Trophoblast cell (in vitro differentiated cells and primary cell): ENCODE results near the gene AIFM2.
"Not testable (repeated sequence)": the region's sequence is repeated elsewhere in the genome, so short reads cannot be mapped to it uniquely, and the experiment has no call there.

ENCODE experiments used
- DNase-seq, 2 donors: peaks; one replicate each; pipeline ENCODE4 v3.0.0-alpha.2; 2016
- H2AFZ ChIP-seq: 2 replicates; pipeline ENCODE4 v1.6.1; 2013; ENCODE audit warnings: low read length, moderate library complexity, mild to moderate bottlenecking; ENCODE audit not compliant: insufficient read depth, poor library complexity
- H2AK5ac ChIP-seq: 2 replicates; pipeline ENCODE4 v1.6.1; 2013; ENCODE audit warnings: mild to moderate bottlenecking, low read length
- H2BK120ac ChIP-seq: 2 replicates; pipeline ENCODE4 v1.6.1; 2013; ENCODE audit warnings: low read length, mild to moderate bottlenecking, moderate library complexity; ENCODE audit not compliant: insufficient read depth, poor library complexity
- H2BK12ac ChIP-seq: 2 replicates; pipeline ENCODE4 v1.6.1; 2013; ENCODE audit warnings: mild to moderate bottlenecking, low read length, moderate library complexity
- H2BK5ac ChIP-seq: 2 replicates; pipeline ENCODE4 v1.6.1; 2013; ENCODE audit warnings: low read length, low read depth, moderate library complexity, mild to moderate bottlenecking; ENCODE audit not compliant: poor library complexity
- H3K14ac ChIP-seq: 2 replicates; pipeline ENCODE4 v1.6.1; 2013; ENCODE audit warnings: mild to moderate bottlenecking, low read length
- H3K18ac ChIP-seq: 2 replicates; pipeline ENCODE4 v1.6.1; 2013; ENCODE audit warnings: mild to moderate bottlenecking, low read length
- H3K23ac ChIP-seq: 2 replicates; pipeline ENCODE4 v1.6.1; 2013; ENCODE audit warnings: low read length
- H3K27ac ChIP-seq: 2 replicates; pipeline ENCODE4 v1.5.1; 2013; ENCODE audit warnings: low read depth, mild to moderate bottlenecking, inconsistent platforms, low read length, moderate library complexity
- H3K27me3 ChIP-seq: 2 replicates; pipeline ENCODE4 v1.6.1; 2013; ENCODE audit warnings: inconsistent platforms, mild to moderate bottlenecking, low read length, moderate library complexity; ENCODE audit not compliant: insufficient read depth
- H3K36me3 ChIP-seq, 2 experiments: 1 replicate in 1 of 2; 2 replicates in 1 of 2; pipeline ENCODE4 v1.6.1; 2013; ENCODE audit warnings: low read length in 2 of 2, mild to moderate bottlenecking in 2 of 2, moderate library complexity in 1 of 2; ENCODE audit not compliant: insufficient read depth in 2 of 2, control insufficient read depth in 1 of 2
- H3K4ac ChIP-seq: 2 replicates; pipeline ENCODE4 v1.6.1; 2013; ENCODE audit warnings: low read depth, mild to moderate bottlenecking, low read length, moderate library complexity
- H3K4me1 ChIP-seq, 2 experiments: 1 replicate in 1 of 2; 2 replicates in 1 of 2; pipeline ENCODE4 v1.6.1; 2013; ENCODE audit warnings: low read length in 2 of 2, mild to moderate bottlenecking in 2 of 2, moderate library complexity in 1 of 2; ENCODE audit not compliant: insufficient read depth in 2 of 2, control insufficient read depth in 1 of 2
- H3K4me2 ChIP-seq: 2 replicates; pipeline ENCODE4 v1.6.1; 2013; ENCODE audit warnings: inconsistent platforms, mild to moderate bottlenecking, low read length, moderate library complexity
- H3K4me3 ChIP-seq: 2 replicates; pipeline ENCODE4 v1.5.1; 2013; ENCODE audit warnings: mild to moderate bottlenecking, low read depth, low read length, inconsistent platforms
- H3K79me1 ChIP-seq: one replicate; pipeline ENCODE4 v1.6.1; 2013; ENCODE audit warnings: low read length
- H3K79me2 ChIP-seq: 2 replicates; pipeline ENCODE4 v1.6.1; 2013; ENCODE audit warnings: low read length, mild to moderate bottlenecking; ENCODE audit not compliant: control insufficient read depth, insufficient read depth, poor library complexity
- H3K9ac ChIP-seq: 2 replicates; pipeline ENCODE4 v1.6.1; 2013; ENCODE audit warnings: mild to moderate bottlenecking, low read length
- H3K9me3 ChIP-seq: 2 replicates; pipeline ENCODE4 v1.6.1; 2013; ENCODE audit warnings: low read depth, mild to moderate bottlenecking, control low read depth, inconsistent platforms, low read length; ENCODE audit not compliant: insufficient read depth
- H4K12ac ChIP-seq: 2 replicates; pipeline ENCODE4 v1.6.1; 2013; ENCODE audit warnings: low read depth, mild to moderate bottlenecking, low read length, moderate library complexity
- H4K8ac ChIP-seq: 2 replicates; pipeline ENCODE4 v1.6.1; 2013; ENCODE audit warnings: low read depth, mild to moderate bottlenecking, low read length, moderate library complexity
- H4K91ac ChIP-seq: one replicate; pipeline ENCODE4 v1.6.1; 2013; ENCODE audit warnings: low read depth, mild to moderate bottlenecking, low read length, moderate library complexity
- WGBS: extraction: QIAGEN DNeasy Blood & Tissue Kit; methylation state at CpG from one replicate; pipeline ENCODE4 v1.1.7; 2013; ENCODE audit warnings: missing lambda C conversion rate; ENCODE audit not compliant: insufficient read length, insufficient coverage; ENCODE audit errors: extremely low coverage; 5-methylcytosine and 5-hydroxymethylcytosine counted together

The AIFM2 gene

GRCh38 chr10:70124918-70125317 is 7.7 kb downstream of the AIFM2 start:
- H3K9me3 ChIP-seq, result no peaks in the 10 kb centered on the region
- H3K79me2 ChIP-seq, result no peaks in the 10 kb centered on the region
- H4K8ac ChIP-seq, result no peak overlapping the region
- H3K4me1 ChIP-seq, result peaks cover 0 to 5% of the 10 kb centered on the region in 2 experiments
- DNase-seq, result no peak
- H3K79me1 ChIP-seq, result no peaks in the 10 kb centered on the region
- no peak overlapping the region for H2AK5ac ChIP-seq
- no peak overlapping the region for H4K91ac ChIP-seq
- H2BK12ac ChIP-seq, result no peak overlapping the region
- no peak overlapping the region for H3K23ac ChIP-seq
- H3K36me3 ChIP-seq, result no peaks in the 10 kb centered on the region
- H3K4me2 ChIP-seq, result no peak overlapping the region
- H3K4ac ChIP-seq, result no peak overlapping the region
- no peak overlapping the region for H2AFZ ChIP-seq
- no CpG with 5 or more reads among the region's 3 CpGs for WGBS
- H2BK120ac ChIP-seq, result no peak overlapping the region
- no peak overlapping the region for H3K27ac ChIP-seq
- no peak overlapping the region for H4K12ac ChIP-seq
- H3K4me3 ChIP-seq, result no peak overlapping the region
- H3K14ac ChIP-seq, result no peak overlapping the region
- H3K18ac ChIP-seq, result no peak overlapping the region
- H3K9ac ChIP-seq, result no peak overlapping the region
- no peak overlapping the region for H2BK5ac ChIP-seq
- H3K27me3 ChIP-seq, result no peaks in the 10 kb centered on the region

- Histone ChIP-seq H3K36me3 (no peaks in the 10 kb centered on the region), H2BK12ac (no peak overlapping the region), H3K4me1 (peaks cover 0 to 5% of the 10 kb centered on the region in 2 experiments), H3K18ac (no peak overlapping the region), H3K9me3 (no peaks in the 10 kb centered on the region), H2AFZ (no peak overlapping the region), H3K27ac (no peak overlapping the region), H3K79me2 (no peaks in the 10 kb centered on the region), H4K8ac (no peak overlapping the region), H3K27me3 (no peaks in the 10 kb centered on the region), H3K23ac (no peak overlapping the region), H3K4me3 (no peak overlapping the region), H3K4ac (no peak overlapping the region), H4K91ac (no peak overlapping the region), H3K14ac (no peak overlapping the region), H2BK120ac (no peak overlapping the region), H4K12ac (no peak overlapping the region), H3K4me2 (no peak overlapping the region), H3K9ac (no peak overlapping the region), H2BK5ac (no peak overlapping the region), H3K79me1 (no peaks in the 10 kb centered on the region), H2AK5ac (no peak overlapping the region)
- WGBS, result no CpG with 5 or more reads among the region's 1 CpG
- no peak for DNase-seq
Observed at GRCh38 chr10:70124415-70124814, 8.2 kb downstream of the AIFM2 start.

- Histone ChIP-seq H3K79me1 (no peaks in the 10 kb centered on the region), H3K4me1 (peaks cover 0 to 5% of the 10 kb centered on the region in 2 experiments), H2BK120ac (no peak overlapping the region), H2AFZ (no peak overlapping the region), H3K9ac (no peak overlapping the region), H3K27ac (no peak overlapping the region), H3K18ac (no peak overlapping the region), H3K4ac (no peak overlapping the region), H2BK12ac (no peak overlapping the region), H4K12ac (no peak overlapping the region), H3K4me3 (no peak overlapping the region), H3K4me2 (no peak overlapping the region), H3K79me2 (no peaks in the 10 kb centered on the region), H3K36me3 (no peaks in the 10 kb centered on the region), H3K14ac (no peak overlapping the region), H3K27me3 (no peaks in the 10 kb centered on the region), H4K8ac (no peak overlapping the region), H2BK5ac (no peak overlapping the region), H3K23ac (no peak overlapping the region), H2AK5ac (no peak overlapping the region), H3K9me3 (no peaks in the 10 kb centered on the region), H4K91ac (no peak overlapping the region)
- no peak for DNase-seq
- WGBS, result no CpG with 5 or more reads among the region's 10 CpGs
Observed at GRCh38 chr10:70123817-70124216, 8.8 kb downstream of the AIFM2 start.

DNA sequence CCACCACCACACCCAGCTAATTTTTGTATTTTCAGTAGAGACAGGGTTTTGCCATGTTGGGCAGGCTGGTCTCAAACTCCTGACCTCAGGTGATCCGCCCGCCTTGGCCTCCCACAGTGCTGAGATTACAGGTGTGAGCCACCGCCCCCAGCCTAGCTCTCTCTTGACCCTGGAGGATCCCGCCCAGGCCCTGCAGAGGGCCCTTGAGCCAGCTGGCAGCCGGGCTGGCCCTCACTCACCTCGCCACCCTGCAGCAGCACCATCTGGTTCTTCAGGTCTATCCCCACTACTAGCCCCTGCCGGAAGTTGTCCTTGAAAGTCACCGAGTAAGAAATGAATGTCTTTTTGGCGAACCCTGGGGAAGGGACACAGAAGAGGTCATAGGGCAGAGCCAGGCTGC is 9.5 kb downstream of the AIFM2 start:
- H3K27me3 ChIP-seq, H2AK5ac ChIP-seq, H3K4me1 ChIP-seq, H3K4me2 ChIP-seq, H3K4me3 ChIP-seq, H2AFZ ChIP-seq, H4K8ac ChIP-seq, H3K79me2 ChIP-seq, H4K91ac ChIP-seq, H2BK5ac ChIP-seq, H3K23ac ChIP-seq, H3K4ac ChIP-seq, H3K9ac ChIP-seq, DNase-seq, H3K36me3 ChIP-seq, H4K12ac ChIP-seq, H3K14ac ChIP-seq, H3K9me3 ChIP-seq, H3K18ac ChIP-seq, H3K79me1 ChIP-seq, H3K27ac ChIP-seq, H2BK120ac ChIP-seq, H2BK12ac ChIP-seq: not testable (repeated sequence)
- WGBS, result no CpG with 5 or more reads among the region's 9 CpGs
